Measurements from ENCODE around the gene OLFML1. TPM values are rescaled to one million over a fixed set of nuclear protein-coding genes. Genes with fewer than 3 reads are reported as not detected.

Gene OLFML1
- total RNA-seq, 1 experiment from 2014 or later: not detected

DNA sequence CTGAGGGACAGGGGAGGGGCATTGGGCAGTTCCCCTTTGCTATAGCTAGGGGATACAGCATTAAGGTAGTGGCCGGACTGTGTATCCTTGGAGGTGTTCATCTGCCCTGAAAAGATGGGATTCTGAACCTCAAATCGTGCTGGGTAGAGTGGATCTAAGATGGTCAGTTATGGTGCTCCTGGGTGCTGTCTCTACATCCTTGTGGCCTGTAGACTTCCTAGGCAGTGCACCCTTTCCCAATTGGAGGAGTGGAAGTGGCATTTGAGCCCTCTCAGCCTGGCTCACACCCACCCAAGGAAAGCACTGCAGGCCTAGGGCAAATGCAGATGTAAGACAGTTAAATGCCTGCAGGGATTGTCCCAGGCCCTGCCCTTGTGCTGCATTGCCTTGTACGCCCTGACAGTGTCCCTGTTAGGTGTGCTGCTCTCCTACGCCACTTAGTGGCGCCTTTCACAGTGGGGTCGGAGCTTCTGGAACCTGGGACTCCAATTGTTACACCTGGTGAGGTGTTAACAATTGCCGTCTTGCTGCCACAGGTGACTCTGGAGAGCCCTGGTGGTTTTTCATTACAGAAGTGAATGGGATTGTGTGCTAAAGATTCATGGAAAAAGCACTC lies 63.5 kb downstream of the OLFML1 start:
- no peak overlapping the region for H2AFZ ChIP-seq (ENCODE audit: low read length)
- H3K9me2 ChIP-seq (replicated peaks; ENCODE audit: low read length): no peaks in the 10 kb centered on the region
- H3K27ac ChIP-seq (ENCODE audit: low read length): no peak overlapping the region
- no peaks in the 10 kb centered on the region for H3F3A ChIP-seq (ENCODE audit: low read length, unreplicated experiment)
- no peaks in the 10 kb centered on the region for H3K79me2 ChIP-seq (ENCODE audit: low read length)
- ChIA-PET POLR2A (ENCODE audit: unreplicated experiment) (no interaction called here), CTCF (no interaction called here)
- intact Hi-C loops (cut with micrococcal nuclease): no loop called here
- no peaks in the 10 kb centered on the region for H4K20me1 ChIP-seq (ENCODE audit: low read length)
- H3K9ac ChIP-seq (ENCODE audit: low read length): no peak overlapping the region
- ATAC-seq (peak; percentile 60), DNase-seq (peak; percentile 52)
- BruUV-seq (replicated peaks): no TSS peak
- H3K4me3 ChIP-seq (ENCODE audit: low read length): no peak overlapping the region
- H3K4me2 ChIP-seq (ENCODE audit: low read length): no peak overlapping the region
- TF ChIP-seq EZH2 (IDR thresholded peaks at IDR 0.05; ENCODE audit: low read length, unreplicated experiment) (no peak), EZH2phosphoT487 (IDR thresholded peaks at IDR 0.05; ENCODE audit: borderline replicate concordance, low read length) (no peak)
- TF ChIP-seq, protein P1, sequence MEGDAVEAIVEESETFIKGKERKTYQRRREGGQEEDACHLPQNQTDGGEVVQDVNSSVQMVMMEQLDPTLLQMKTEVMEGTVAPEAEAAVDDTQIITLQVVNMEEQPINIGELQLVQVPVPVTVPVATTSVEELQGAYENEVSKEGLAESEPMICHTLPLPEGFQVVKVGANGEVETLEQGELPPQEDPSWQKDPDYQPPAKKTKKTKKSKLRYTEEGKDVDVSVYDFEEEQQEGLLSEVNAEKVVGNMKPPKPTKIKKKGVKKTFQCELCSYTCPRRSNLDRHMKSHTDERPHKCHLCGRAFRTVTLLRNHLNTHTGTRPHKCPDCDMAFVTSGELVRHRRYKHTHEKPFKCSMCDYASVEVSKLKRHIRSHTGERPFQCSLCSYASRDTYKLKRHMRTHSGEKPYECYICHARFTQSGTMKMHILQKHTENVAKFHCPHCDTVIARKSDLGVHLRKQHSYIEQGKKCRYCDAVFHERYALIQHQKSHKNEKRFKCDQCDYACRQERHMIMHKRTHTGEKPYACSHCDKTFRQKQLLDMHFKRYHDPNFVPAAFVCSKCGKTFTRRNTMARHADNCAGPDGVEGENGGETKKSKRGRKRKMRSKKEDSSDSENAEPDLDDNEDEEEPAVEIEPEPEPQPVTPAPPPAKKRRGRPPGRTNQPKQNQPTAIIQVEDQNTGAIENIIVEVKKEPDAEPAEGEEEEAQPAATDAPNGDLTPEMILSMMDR (conservative IDR thresholded peaks at IDR 0.05; ENCODE audit: low read depth, low read length): peak; percentile 62
- H3K36me3 ChIP-seq (ENCODE audit: low read depth, low read length): no peaks in the 10 kb centered on the region
- H3K27me3 ChIP-seq (ENCODE audit: low read length): no peaks in the 10 kb centered on the region; the same call in 1 of the 2 replicates
- H3K9me3 ChIP-seq (ENCODE audit: low read length): no peaks in the 10 kb centered on the region
- no peaks in the 10 kb centered on the region for H3K4me1 ChIP-seq (ENCODE audit: insufficient read depth, low read length)

DNA sequence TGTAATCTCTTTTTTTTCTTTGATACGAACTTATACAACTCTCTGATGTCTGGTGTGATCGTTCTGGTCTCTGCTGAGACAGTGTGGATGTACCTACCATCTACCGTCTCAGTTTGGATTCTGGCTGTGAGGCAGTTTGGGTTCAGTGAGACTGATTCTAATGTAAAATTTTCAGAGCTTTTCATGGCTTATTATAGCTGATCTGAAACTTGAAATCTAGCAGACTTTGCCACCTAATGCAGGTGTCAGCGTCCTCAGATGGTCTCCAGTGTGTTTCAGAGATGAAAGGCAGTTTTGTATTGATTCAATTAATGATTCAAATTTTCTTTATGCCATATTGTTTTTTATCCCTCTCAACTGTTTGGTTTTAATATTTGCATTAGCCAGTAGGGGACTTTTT lies 64.4 kb downstream of the OLFML1 start:
- no TSS peak for BruUV-seq (replicated peaks)
- H3K4me1 ChIP-seq (ENCODE audit: insufficient read depth, low read length): no peaks in the 10 kb centered on the region
- no peaks in the 10 kb centered on the region for H3K9me2 ChIP-seq (replicated peaks; ENCODE audit: low read length)
- no peak overlapping the region for H3K9ac ChIP-seq (ENCODE audit: low read length)
- ATAC-seq (no peak), DNase-seq (no peak)
- no peak overlapping the region for H3K27ac ChIP-seq (ENCODE audit: low read length)
- intact Hi-C loops (cut with micrococcal nuclease): no loop called here
- POLR2A ChIA-PET (ENCODE audit: unreplicated experiment): no interaction called here
- H3K4me3 ChIP-seq (ENCODE audit: low read length): no peak overlapping the region
- no peaks in the 10 kb centered on the region for H3F3A ChIP-seq (ENCODE audit: low read length, unreplicated experiment)
- H3K4me2 ChIP-seq (ENCODE audit: low read length): no peak overlapping the region
- CTCF ChIA-PET: no interaction called here
- no peaks in the 10 kb centered on the region for H3K79me2 ChIP-seq (ENCODE audit: low read length)
- no peaks in the 10 kb centered on the region; the same call in 1 of the 2 replicates for H3K27me3 ChIP-seq (ENCODE audit: low read length)
- TF ChIP-seq EZH2phosphoT487 (IDR thresholded peaks at IDR 0.05; ENCODE audit: borderline replicate concordance, low read length): no peak
- TF ChIP-seq EZH2 (IDR thresholded peaks at IDR 0.05; ENCODE audit: low read length, unreplicated experiment): no peak
- TF ChIP-seq, protein P1 (conservative IDR thresholded peaks at IDR 0.05; ENCODE audit: low read depth, low read length): no peak
- H3K36me3 ChIP-seq (ENCODE audit: low read depth, low read length): no peaks in the 10 kb centered on the region
- no peak overlapping the region for H2AFZ ChIP-seq (ENCODE audit: low read length)
- no peaks in the 10 kb centered on the region for H3K9me3 ChIP-seq (ENCODE audit: low read length)
- no peaks in the 10 kb centered on the region for H4K20me1 ChIP-seq (ENCODE audit: low read length)

DNA sequence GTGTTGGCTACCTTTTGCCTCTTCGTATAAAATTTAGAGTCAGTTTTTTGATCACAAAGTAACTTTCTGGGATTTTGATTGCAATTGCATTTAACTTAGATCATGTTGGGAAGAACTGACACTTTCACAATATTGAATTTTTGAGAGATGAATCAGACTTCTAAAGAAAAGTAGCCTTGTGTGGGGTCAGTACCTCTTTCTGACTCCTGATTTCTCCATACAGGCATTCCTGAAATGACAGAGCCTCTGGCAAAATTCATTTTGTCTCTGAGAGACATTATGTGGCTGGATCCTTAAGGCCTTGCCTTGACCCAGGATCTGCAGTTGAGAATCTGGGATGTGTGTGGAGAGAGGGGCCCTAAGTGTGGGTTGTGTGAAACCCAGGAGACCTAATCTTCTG lies 66.3 kb downstream of the OLFML1 start:
- ChIA-PET POLR2A (ENCODE audit: unreplicated experiment) (no interaction called here), CTCF (no interaction called here)
- Histone ChIP-seq H3K9me3 (ENCODE audit: low read length) (no peaks in the 10 kb centered on the region), H3K79me2 (ENCODE audit: low read length) (no peaks in the 10 kb centered on the region), H3K9ac (ENCODE audit: low read length) (no peak overlapping the region), H2AFZ (ENCODE audit: low read length) (no peak overlapping the region), H3K27me3 (ENCODE audit: low read length) (peaks cover 5% of the 10 kb centered on the region), H3K4me3 (ENCODE audit: low read length) (no peak overlapping the region), H3K4me2 (ENCODE audit: low read length) (no peak overlapping the region), H3K4me1 (ENCODE audit: insufficient read depth, low read length) (no peaks in the 10 kb centered on the region), H3K27ac (ENCODE audit: low read length) (no peak overlapping the region), H3K9me2 (replicated peaks; ENCODE audit: low read length) (no peaks in the 10 kb centered on the region), H4K20me1 (ENCODE audit: low read length) (no peaks in the 10 kb centered on the region), H3K36me3 (ENCODE audit: low read depth, low read length) (no peaks in the 10 kb centered on the region), H3F3A (ENCODE audit: low read length, unreplicated experiment) (no peaks in the 10 kb centered on the region)
- no peak for ATAC-seq
- BruUV-seq (replicated peaks): no TSS peak
- TF ChIP-seq, protein P1 (conservative IDR thresholded peaks at IDR 0.05; ENCODE audit: low read depth, low read length): no peak
- TF ChIP-seq EZH2 (IDR thresholded peaks at IDR 0.05; ENCODE audit: low read length, unreplicated experiment) (no peak), EZH2phosphoT487 (IDR thresholded peaks at IDR 0.05; ENCODE audit: borderline replicate concordance, low read length) (no peak)
- intact Hi-C loops (cut with micrococcal nuclease): no loop called here
- DNase-seq: no peak
